ENCODE results near the gene COL26A1.
"Not testable (repeated sequence)": the region's sequence is repeated elsewhere in the genome, so short reads cannot be mapped to it uniquely, and the experiment has no call there.

The COL26A1 gene

DNA sequence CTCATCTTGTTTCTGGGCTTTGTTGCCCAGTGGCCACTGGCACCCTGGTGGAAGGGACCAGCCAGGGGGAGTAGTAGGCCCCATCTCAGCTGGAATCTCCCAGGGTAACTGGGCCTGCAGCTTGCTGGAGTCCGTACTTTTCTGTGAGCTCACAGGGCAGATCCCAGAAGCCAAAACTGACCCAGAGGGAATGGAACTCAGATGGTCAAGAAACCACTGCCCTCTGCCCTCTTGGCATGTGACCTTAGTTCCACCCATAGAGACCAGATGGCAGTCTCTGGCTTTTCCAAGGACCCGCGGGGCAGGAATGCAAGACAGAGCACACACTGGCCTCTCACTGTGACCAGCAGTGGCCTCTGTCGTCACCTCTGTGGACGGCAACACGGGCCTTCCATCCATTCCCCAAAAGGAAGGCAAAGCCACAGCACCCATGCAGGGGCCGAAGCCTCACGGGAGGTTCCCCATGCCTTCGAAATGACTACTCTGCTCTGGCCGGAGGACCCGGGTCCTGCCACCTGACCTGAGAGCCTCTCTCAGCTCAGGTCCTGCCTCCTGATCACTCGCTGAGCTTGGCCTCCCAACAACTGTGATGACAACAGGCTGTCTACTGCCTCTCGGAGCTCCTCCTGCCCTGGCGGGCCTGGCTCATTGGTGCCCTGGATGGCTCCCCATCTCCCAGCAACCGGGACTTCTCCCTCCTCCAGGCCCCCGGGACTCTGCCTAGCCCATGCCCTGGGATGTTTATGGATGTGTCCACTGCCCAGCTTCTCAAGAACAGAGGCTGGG is 236.5 kb downstream of the COL26A1 start:
- DNase-seq (ENCODE audit: low read depth) = no peak

DNA sequence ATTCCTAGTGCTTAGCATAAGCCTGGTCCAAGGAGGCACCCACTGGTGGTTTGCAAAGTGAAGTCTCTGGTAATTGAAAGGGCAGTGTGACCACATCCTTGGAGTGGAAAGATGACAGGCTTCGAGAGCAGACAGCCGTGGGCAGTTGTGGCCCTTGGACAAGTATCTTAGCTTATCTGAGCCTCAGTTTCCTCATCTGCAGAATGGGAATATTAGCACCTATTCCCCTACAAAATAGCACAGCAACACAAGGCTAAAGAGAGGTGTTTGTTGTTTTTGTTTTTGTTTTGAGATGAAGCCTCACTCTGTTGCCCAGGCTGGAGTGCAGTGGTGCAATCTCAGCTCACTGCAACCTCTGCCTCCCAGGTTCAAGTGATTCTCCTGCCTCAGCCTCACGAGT is 237.1 kb downstream of the COL26A1 start:
- DNase-seq (ENCODE audit: low read depth) = no peak

DNA sequence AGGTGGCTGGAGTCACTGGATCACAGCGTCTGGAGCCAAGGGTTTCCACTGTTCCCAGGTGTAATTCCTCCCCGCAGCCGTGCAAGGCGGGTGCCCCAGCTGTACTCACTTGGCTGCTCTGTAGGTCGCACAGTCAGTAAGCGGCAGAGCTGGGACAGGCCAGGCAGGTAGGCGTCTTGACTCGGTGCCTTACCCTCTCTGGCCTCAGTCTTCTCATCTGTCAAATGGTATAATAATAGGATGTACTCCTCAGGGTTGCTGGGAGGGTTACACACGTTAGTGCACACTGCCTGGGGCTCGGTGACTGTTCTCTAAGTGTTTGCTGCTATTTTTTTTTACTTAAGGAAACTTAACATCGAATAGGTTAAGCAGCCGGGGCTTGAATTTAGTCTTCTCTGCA is 239.4 kb downstream of the COL26A1 start:
- no peak for DNase-seq (ENCODE audit: low read depth)

DNA sequence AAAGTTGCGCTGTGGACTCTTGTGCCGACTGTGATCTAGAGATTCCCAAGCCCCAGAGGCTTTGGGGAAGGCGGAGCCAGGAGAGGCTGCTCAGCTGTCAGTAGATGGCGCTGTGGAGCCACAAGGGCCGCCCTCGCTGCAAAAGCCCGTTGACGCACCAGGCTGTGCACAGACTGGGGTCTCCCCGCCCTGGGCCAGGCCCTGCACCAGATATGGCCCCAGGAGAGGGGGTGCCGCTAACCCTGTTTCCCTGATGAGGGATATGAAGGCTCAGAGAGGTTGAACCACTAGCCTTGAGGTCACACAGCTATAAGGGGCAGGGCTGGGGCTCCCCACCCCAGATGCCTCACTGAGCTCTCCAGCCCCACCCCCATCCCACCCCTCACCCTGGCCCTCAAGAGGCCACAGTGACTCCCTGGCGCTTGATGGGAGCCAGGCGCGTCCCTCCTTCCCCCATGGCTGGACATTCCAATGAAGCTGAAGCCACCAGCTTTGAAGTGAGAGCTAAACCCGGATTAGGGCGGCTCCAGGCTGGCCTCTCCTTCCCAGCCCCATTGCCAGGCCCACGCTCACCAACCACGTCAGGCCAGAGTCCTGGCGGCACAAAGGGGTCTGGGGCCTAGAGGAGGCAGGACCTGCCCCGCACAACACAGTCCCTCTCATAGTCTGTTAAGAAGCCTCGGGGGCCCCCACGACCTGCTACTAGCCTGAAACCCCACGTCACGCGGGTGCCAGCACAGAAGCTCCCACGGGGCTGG is 240.0 kb downstream of the COL26A1 start:
- peak; percentile 25 for DNase-seq (ENCODE audit: low read depth)

DNA sequence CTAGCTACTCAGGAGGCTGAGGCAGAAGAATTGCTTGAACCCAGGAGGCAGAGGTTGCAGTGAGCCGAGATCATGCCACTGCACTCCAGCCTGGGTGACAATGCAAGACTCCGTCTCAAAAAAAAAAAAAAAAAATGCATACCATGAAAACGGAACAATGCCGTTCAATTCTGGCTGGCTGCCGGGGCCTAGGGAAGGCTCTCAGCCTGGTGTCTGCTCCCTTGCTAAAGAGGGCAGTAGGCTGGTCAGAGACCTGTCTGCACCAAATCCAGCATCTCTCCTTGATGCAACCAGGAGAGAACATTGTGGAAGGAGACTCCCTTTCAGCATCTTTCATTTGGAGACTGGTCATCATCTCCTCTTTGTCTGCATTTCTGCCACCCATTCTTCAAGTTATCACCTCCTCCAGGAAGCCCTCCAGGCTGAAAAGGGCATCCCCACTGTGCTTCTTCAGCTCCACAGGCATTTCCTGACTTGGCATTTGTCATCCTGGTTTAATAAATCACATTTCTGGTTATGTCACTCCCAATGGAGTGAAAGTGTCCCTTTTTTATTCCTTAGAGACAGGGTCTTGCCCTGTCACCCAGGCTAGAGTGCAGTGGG is 241.8 kb downstream of the COL26A1 start:
- DNase-seq (ENCODE audit: low read depth) = no peak

DNA sequence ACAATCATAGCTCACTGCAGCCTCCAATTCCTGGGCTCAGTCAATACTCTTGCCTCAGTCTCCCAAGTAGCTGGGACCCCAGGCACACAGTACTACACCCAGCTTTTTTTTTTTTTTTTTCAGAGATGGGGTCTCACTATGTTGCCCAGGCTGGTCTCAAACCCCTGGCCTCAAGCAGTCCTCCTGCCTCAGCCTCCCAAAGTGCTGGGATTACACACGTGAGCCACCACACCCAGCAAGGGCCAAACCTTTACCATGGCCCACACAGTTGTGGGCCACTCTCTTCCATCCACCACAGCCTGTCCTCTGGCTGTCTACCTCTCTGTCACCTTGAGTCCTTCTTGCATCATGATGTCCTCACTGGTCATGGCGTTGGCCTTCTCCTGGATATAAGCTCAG is 242.3 kb downstream of the COL26A1 start:
- DNase-seq (ENCODE audit: low read depth) = not testable (repeated sequence)

DNA sequence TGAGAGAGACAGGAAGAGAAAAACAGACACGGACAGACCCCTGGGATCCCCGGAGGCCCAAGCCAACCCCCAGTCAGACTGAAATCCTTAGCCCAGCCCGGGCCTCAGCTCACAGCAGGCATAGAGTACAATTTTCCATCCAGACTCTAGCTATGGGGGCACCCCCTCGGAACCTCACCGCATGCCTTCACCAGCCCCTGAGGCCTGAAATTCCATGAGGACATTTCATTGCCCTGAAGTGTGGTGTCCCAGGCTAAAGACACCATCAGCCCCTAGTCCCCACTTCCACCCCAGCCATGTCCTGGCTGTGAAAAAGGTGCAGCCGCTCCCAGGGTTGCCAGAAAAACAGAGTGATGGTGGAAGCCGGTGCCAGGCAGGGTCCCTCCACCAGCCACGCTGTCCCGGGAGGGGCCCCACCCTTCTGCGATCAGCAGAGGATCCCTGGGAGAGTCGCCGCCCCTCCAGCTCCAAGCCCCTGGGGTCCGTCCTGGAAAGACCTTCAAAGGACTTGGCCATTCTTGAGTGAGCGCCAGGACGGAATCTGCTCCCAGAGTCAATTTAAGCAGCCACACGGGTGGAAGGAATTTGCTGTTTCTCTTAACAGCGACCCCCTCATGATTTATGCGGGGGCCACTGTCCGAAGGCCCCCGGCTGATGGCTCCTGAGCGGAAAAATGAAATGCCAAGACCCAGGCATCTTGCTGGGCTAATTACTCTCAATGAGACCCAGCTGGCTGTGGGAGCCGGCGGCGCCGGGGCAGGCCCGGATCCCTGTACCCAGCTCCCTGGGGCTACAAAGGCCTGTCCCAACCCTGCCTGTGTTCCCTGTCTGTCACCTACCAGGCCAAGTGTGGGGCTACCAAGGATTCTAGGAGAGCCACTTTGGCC is 243.2 kb downstream of the COL26A1 start:
- no peak for DNase-seq (ENCODE audit: low read depth)

DNA sequence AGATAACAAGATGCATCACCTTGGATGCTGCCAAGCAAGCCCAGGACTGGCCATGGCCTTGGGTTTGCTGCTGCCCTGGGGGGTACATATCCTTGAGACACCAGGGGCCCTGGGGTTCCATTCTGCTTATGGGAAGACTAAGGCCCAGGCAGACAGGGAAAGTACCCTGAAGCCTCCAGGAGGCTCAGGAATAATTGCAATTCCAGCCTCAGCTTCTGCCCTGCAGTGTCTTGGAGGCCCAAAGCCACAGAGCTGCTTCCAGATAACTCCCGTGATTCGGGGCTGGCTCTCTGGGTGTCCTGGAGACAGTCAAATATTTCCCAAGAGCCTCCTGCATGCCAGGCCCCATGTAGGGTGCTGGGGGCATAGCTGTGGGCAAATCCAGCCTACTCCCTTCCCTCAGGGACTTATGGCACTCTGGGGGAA is 243.8 kb downstream of the COL26A1 start:
- DNase-seq (ENCODE audit: low read depth) = no peak
